DMS53 treated with DMSO at 0.1 percent for 48 hours (cell line): ENCODE data around the gene RNF125.
A peak's percentile ranks its signal among the peaks of the same experiment; 100 is the strongest.
"Not testable (repeated sequence)": the region's sequence is repeated elsewhere in the genome, so short reads cannot be mapped to it uniquely, and the experiment has no call there.

Experiments
- DNase-seq: peaks from one replicate; lab custom pipeline; 2025; ENCODE audit not compliant: unreplicated experiment; lab: John Stamatoyannopoulos, UW

The RNF125 gene

GRCh38 chr18:32018331-32019250 lies at the start of gene RNF125:
Gene RNF125 (plus strand): TSS chr18:32018825. CDS start chr18:32018864, 39 bp downstream.
- DNase-seq = peak; percentile 63

GRCh38 chr18:31970617-31971016 lies 48.0 kb upstream of the RNF125 start:
- DNase-seq = no peak

DNA sequence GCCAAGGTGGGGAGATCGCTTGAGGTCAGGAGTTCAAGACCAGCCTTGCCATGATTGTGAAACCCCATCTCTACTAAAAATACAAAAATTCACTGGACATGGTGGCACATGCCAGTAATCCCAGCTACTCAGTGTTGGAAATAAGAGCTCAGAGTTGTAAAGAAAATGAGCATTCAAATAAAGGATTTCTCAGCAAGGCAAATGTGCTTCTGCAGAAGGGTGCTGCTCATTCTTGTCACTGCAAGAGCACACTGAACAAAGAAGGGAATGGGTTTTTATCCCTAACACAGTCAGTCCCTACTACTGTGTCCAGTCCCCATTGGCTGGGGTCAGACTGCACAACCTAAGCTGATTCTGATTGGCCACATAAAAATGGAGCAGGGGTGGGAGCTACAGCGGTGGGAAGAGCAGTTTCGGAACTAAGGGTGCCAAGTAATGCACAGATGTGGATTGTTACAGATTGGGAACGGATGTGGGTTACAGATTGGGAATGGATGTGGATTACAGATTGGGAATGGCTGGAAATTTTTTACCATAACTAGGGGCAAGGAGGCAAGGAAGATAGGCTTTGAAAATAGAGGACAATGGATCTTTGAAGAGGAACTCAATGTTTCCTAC lies 44.6 kb upstream of the RNF125 start:
- DNase-seq = no peak

GRCh38 chr18:31976242-31976641 lies 42.4 kb upstream of the RNF125 start:
- no peak for DNase-seq

- DNase-seq = peak; percentile 5
Observed at GRCh38 chr18:31977270-31977872, 41.3 kb upstream of the RNF125 start.

GRCh38 chr18:31978616-31979015 lies 40.0 kb upstream of the RNF125 start:
- DNase-seq = no peak

GRCh38 chr18:31979714-31980113 lies 38.9 kb upstream of the RNF125 start:
- DNase-seq = peak; percentile 55

DNA sequence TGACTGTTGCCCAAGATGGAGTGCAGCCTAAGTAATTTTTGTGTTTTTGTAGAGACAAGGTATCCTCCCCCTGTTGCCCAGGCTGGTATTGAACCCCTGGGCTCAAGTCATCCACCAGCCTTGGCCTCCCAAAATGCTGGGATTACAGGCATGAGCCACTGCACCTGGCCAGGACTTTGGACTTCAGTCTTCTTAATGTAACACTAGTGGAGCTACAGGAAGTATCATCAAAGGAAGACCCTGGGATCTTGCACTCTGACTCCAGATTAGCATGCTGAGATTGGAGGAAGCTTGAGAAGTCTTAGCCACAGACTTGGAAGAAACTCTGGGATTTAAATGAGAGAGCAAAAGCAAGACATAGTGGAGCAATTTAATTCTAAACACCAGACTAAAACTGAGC lies 37.8 kb upstream of the RNF125 start:
- DNase-seq = no peak

GRCh38 chr18:31983020-31983419 lies 35.6 kb upstream of the RNF125 start:
- no peak for DNase-seq

DNA sequence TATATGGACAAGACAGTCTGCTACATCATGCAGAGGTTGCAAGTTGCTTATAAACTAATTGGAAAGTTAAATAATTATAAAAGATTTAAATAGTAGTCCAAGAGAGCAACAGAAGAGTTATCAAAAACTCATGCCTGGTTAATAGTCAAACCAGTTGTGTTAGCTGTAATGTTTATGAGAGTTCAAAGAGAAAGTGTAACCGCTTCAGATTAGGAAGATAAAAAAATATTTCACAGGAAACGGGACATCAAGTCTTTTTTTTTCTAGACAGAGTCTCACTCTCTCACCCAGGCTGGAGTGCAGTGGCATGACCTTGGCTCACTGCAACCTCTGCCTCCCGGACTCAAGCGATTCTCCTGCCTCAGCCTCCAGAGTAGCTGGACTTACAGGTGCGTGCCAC lies 34.6 kb upstream of the RNF125 start:
- no peak for DNase-seq

- no peak for DNase-seq
Observed at GRCh38 chr18:31990823-31991222, 27.8 kb upstream of the RNF125 start.

DNA sequence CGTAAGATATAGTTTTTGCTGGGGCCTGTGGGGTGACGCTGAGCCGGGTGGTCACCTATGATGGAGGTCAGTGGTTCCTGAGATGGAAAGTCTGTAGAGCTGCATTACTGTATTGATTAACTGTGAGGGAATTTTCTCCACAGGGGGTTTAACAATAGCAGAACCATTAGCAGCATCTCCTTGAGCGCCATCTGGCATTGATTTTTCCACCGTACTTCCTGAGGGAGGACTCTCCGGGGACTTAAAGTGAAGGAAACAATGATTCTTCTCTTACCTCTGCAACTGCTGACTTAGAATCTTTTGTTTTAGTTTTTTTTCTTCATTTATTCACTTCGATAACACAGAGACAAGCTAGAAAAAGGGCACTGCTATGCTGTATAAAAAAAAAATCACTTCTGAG lies 22.6 kb upstream of the RNF125 start:
- no peak for DNase-seq

DNA sequence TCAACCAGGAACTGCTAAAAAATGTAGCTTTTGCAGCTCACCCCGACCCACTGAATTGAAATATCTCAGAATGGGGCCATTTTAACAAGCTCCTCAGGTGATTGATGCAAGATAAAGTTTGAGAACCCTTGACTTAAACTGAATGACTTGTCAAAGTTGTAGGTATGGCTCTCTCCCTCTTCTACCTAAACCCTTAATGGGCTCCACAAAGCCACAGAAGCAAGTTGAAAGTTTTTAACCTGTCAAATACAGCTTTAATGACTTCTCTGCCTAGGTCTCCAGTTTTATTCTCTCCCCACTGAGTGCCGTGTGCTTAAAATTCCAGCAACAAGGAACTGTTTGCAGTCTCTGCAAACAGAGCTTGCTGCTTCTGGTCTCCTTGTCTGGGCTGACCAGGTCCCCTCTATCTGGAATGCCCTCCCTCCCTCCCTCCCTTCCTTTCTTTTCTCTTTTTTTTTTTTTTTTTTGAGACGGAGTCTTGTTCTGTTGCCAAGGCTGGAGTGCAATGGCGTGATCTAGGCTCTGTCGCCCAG lies 19.7 kb upstream of the RNF125 start:
- no peak for DNase-seq

- DNase-seq = not testable (repeated sequence)
Observed at GRCh38 chr18:32001141-32001540, 17.5 kb upstream of the RNF125 start.

DNA sequence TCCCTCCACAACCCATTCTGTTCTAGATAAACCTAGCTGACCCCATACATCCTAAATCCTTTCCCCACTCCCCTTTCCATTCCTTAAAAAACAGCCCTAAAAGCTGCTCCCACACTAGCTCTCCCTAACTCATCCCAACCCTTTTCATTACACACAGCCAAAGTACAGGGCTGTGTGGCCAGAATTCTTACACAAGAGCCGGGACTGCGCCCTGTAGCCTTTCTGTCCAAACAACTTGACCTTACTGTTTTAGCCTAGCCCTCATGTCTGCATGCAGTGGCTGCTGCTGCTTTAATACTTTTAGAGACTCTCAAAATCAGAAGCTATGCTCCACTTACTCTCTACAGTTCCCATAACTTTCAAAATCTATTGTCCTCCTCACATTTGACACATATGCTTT lies 14.8 kb upstream of the RNF125 start:
- DNase-seq = not testable (repeated sequence)

GRCh38 chr18:32010124-32010721 lies 8.4 kb upstream of the RNF125 start:
- no peak for DNase-seq

DNA sequence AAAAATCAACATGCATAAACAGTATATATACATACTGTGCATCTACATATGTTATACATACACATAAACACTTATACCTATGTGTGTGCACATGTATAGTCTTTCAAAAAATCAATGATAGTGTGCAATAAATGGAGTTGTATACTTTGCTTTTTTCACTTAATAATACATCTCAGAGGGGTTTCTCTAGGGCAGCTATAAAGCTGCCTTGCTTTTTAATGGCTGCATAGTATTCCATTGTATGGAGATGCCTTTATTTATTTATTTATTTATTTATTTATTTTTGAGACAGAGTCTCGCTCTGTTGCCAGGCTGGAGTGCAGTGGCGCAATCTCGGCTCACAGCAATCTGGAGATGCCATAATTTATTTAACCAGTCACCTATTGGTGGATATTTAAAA lies 7.4 kb upstream of the RNF125 start:
- DNase-seq = no peak

- DNase-seq = peak; percentile 7
Observed at GRCh38 chr18:32019251-32019948, 775 bp downstream of the RNF125 start.

- not testable (repeated sequence) for DNase-seq
Observed at GRCh38 chr18:32019949-32020625, 1.5 kb downstream of the RNF125 start.
